Measurements from ENCODE around the gene OR5B21.
A peak's percentile ranks its signal among the peaks of the same experiment; 100 is the strongest.

OR5B21 gene

GRCh38 chr11:58508005-58508404 lies at the start of gene OR5B21:
Gene OR5B21, minus strand, starts transcription at chr11:58508105. Its CDS starts 0 bp downstream, at chr11:58508105.
- no peak for DNase-seq

- no peak for DNase-seq
Observed at GRCh38 chr11:58549644-58550043, 41.7 kb upstream of the OR5B21 start.

- DNase-seq: no peak
Observed at GRCh38 chr11:58546841-58547240, 38.9 kb upstream of the OR5B21 start.

- DNase-seq: no peak
Observed at GRCh38 chr11:58531865-58532341, 24.0 kb upstream of the OR5B21 start.

- DNase-seq: peak; percentile 33
Observed at GRCh38 chr11:58530236-58530635, 22.3 kb upstream of the OR5B21 start.

GRCh38 chr11:58527429-58527828 lies 19.5 kb upstream of the OR5B21 start:
- no peak for DNase-seq

GRCh38 chr11:58526721-58527120 lies 18.8 kb upstream of the OR5B21 start:
- no peak for DNase-seq

- DNase-seq: no peak
Observed at GRCh38 chr11:58525037-58525614, 17.2 kb upstream of the OR5B21 start.

GRCh38 chr11:58524232-58525036 lies 16.5 kb upstream of the OR5B21 start:
- DNase-seq: no peak

GRCh38 chr11:58513747-58514367 lies 6.0 kb upstream of the OR5B21 start:
- no peak for DNase-seq

- DNase-seq: no peak
Observed at GRCh38 chr11:58511636-58512035, 3.7 kb upstream of the OR5B21 start.

- no peak for DNase-seq
Observed at GRCh38 chr11:58509748-58510147, 1.8 kb upstream of the OR5B21 start.

GRCh38 chr11:58508814-58509213 lies 909 bp upstream of the OR5B21 start:
- no peak for DNase-seq

- DNase-seq: no peak
Observed at GRCh38 chr11:58507355-58507754, 550 bp downstream of the OR5B21 start.

GRCh38 chr11:58506935-58507334 lies 970 bp downstream of the OR5B21 start:
- no peak for DNase-seq

GRCh38 chr11:58505849-58506248 lies 2.1 kb downstream of the OR5B21 start:
- no peak for DNase-seq

- no peak for DNase-seq
Observed at GRCh38 chr11:58504232-58504631, 3.7 kb downstream of the OR5B21 start.

GRCh38 chr11:58503361-58503856 lies 4.5 kb downstream of the OR5B21 start:
- DNase-seq: no peak

GRCh38 chr11:58502004-58502403 lies 5.9 kb downstream of the OR5B21 start:
- DNase-seq: no peak

GRCh38 chr11:58498464-58498863 lies 9.4 kb downstream of the OR5B21 start:
- no peak for DNase-seq

GRCh38 chr11:58497951-58498350 lies 10.0 kb downstream of the OR5B21 start:
- no peak for DNase-seq

- DNase-seq: no peak
Observed at GRCh38 chr11:58495906-58496305, 12.0 kb downstream of the OR5B21 start.

GRCh38 chr11:58494101-58494500 lies 13.8 kb downstream of the OR5B21 start:
- DNase-seq: no peak

- DNase-seq: no peak
Observed at GRCh38 chr11:58493676-58494075, 14.2 kb downstream of the OR5B21 start.
